Loucy (cell line): ENCODE measurements around the gene TOMT.
"Not testable (repeated sequence)": the region's sequence is repeated elsewhere in the genome, so short reads cannot be mapped to it uniquely, and the experiment has no call there.

Experiments
- H2AFZ ChIP-seq: fragments of 200-600 bp; sonication (generic); 2 replicates; pipeline ENCODE4 v1.6.0; 2016; ENCODE audit warnings: antibody characterized with exemption, mild to moderate bottlenecking, low read length, moderate library complexity
- H3F3A ChIP-seq: fragments of 200-600 bp; 2 replicates; pipeline ENCODE4 v1.6.0; 2016; ENCODE audit warnings: antibody characterized with exemption, low read depth, mild to moderate bottlenecking
- H3K27me3 ChIP-seq: fragments of 200-600 bp; sonication (generic); 2 replicates; pipeline ENCODE4 v1.6.1; 2014; ENCODE audit warnings: low read length, mild to moderate bottlenecking; ENCODE audit not compliant: insufficient read depth, poor library complexity, severe bottlenecking
- H3K36me3 ChIP-seq: fragments of 200-600 bp; sonication (generic); 2 replicates; pipeline ENCODE4 v1.6.1; 2016; ENCODE audit warnings: low read length; ENCODE audit not compliant: insufficient read depth
- H3K4me1 ChIP-seq: fragments of 200-600 bp; sonication (generic); 2 replicates; pipeline ENCODE4 v1.5.1; 2014; ENCODE audit warnings: low read length, mild to moderate bottlenecking; ENCODE audit not compliant: insufficient read depth, poor library complexity, severe bottlenecking
- H3K4me2 ChIP-seq: fragments of 200-600 bp; sonication (generic); 2 replicates; pipeline ENCODE4 v1.6.0; 2014; ENCODE audit warnings: antibody characterized with exemption, low read length, low read depth, mild to moderate bottlenecking; ENCODE audit not compliant: poor library complexity, severe bottlenecking
- H3K4me3 ChIP-seq: fragments of 200-600 bp; sonication (generic); 2 replicates; pipeline ENCODE4 v1.5.1; 2014; ENCODE audit warnings: low read length, mild to moderate bottlenecking, mixed read lengths; ENCODE audit not compliant: poor library complexity, severe bottlenecking
- H3K79me2 ChIP-seq: fragments of 200-600 bp; sonication (generic); 2 replicates; pipeline ENCODE4 v1.6.1; 2014; ENCODE audit warnings: low read length; ENCODE audit not compliant: insufficient read depth
- H3K9ac ChIP-seq: fragments of 200-600 bp; sonication (generic); 2 replicates; pipeline ENCODE4 v1.6.0; 2014; ENCODE audit warnings: mild to moderate bottlenecking, low read depth, low read length, moderate library complexity; ENCODE audit not compliant: poor library complexity, severe bottlenecking
- H3K9me2 ChIP-seq: fragments of 200-600 bp; sonication (generic); replicated peaks from 2 replicates; pipeline ENCODE4 v1.6.1; 2016; ENCODE audit warnings: low read depth, low read length, mixed read lengths
- H3K9me3 ChIP-seq: fragments of 200-600 bp; sonication (generic); 2 replicates; pipeline ENCODE4 v1.6.1; 2014; ENCODE audit warnings: mild to moderate bottlenecking, antibody characterized with exemption, low read length, low read depth; ENCODE audit not compliant: insufficient read depth
- H4K20me1 ChIP-seq: fragments of 200-600 bp; sonication (generic); 2 replicates; pipeline ENCODE4 v1.6.0; 2014; ENCODE audit warnings: antibody characterized with exemption, low read length, mild to moderate bottlenecking; ENCODE audit not compliant: insufficient read depth, poor library complexity, severe bottlenecking
- EZH2phosphoT487 ChIP-seq: fragments of 200-600 bp; IDR thresholded peaks from 2 replicates; pipeline ENCODE4 v1.6.1; 2018; ENCODE audit warnings: antibody characterized with exemption, mild to moderate bottlenecking, moderate library complexity, borderline replicate concordance
- TF ChIP-seq, protein P1 (sequence below): fragments of 200-600 bp; sonication (generic); conservative IDR thresholded peaks from 2 replicates; pipeline ENCODE4 v1.5.1; 2014; ENCODE audit warnings: mild to moderate bottlenecking, antibody characterized with exemption, low read length

TOMT gene

DNA sequence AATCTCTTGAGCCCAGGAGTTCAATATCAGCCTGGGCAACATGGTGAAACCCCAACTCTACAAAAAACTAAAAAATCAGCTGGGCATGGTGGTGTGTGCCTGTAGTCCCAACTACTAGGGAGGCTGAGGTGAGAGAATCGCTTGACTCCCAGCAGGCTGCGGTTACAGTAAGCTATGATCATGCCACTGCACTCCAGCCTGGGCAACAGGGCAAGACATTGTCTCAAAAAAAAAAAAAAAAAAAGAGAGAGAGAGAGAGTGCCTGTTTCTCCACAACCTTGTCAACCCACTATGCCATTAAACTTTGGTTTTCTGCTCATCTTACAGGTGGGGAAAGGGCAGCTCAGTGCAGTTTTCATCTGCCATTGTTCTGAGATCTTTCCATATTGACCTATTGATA is 34.9 kb downstream of the TOMT start:
- Histone ChIP-seq H3K4me3 (no peak overlapping the region), H3K9me2 (no peaks in the 10 kb centered on the region), H3K79me2 (no peaks in the 10 kb centered on the region), H4K20me1 (no peaks in the 10 kb centered on the region), H3F3A (no peaks in the 10 kb centered on the region), H3K36me3 (no peaks in the 10 kb centered on the region), H3K9me3 (no peaks in the 10 kb centered on the region), H2AFZ (no peak overlapping the region), H3K4me1 (no peaks in the 10 kb centered on the region), H3K9ac (no peak overlapping the region), H3K4me2 (no peak overlapping the region), H3K27me3 (no peaks in the 10 kb centered on the region)
- TF ChIP-seq, protein P1, sequence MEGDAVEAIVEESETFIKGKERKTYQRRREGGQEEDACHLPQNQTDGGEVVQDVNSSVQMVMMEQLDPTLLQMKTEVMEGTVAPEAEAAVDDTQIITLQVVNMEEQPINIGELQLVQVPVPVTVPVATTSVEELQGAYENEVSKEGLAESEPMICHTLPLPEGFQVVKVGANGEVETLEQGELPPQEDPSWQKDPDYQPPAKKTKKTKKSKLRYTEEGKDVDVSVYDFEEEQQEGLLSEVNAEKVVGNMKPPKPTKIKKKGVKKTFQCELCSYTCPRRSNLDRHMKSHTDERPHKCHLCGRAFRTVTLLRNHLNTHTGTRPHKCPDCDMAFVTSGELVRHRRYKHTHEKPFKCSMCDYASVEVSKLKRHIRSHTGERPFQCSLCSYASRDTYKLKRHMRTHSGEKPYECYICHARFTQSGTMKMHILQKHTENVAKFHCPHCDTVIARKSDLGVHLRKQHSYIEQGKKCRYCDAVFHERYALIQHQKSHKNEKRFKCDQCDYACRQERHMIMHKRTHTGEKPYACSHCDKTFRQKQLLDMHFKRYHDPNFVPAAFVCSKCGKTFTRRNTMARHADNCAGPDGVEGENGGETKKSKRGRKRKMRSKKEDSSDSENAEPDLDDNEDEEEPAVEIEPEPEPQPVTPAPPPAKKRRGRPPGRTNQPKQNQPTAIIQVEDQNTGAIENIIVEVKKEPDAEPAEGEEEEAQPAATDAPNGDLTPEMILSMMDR, result no peak
- no peak for TF ChIP-seq EZH2phosphoT487

DNA sequence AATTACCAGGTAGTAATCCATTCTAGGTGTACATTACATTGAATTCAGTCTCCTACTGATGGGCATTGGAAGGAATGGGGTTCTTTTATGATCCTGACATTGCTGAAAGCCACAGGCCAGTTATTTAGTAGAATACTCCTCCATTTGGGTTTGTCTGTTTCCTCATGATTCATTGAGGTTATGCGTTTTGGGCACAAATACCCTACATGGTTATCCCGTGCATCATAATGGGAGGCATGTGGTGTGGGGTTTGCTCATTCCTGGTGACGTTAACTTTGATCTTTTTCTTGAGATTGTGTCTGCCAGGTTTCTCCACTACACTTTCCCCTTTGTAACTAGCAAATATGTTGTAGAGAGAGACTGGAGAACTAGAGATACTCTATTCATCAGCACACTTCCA is 35.3 kb downstream of the TOMT start:
- no peak for TF ChIP-seq EZH2phosphoT487
- TF ChIP-seq, protein P1, result no peak
- Histone ChIP-seq H3K9me3 (no peaks in the 10 kb centered on the region), H3K27me3 (no peaks in the 10 kb centered on the region), H3K36me3 (no peaks in the 10 kb centered on the region), H3K79me2 (no peaks in the 10 kb centered on the region), H3K9ac (no peak overlapping the region), H3F3A (no peaks in the 10 kb centered on the region), H3K4me1 (no peaks in the 10 kb centered on the region), H2AFZ (no peak overlapping the region), H4K20me1 (no peaks in the 10 kb centered on the region), H3K4me3 (no peak overlapping the region), H3K4me2 (no peak overlapping the region), H3K9me2 (no peaks in the 10 kb centered on the region)

DNA sequence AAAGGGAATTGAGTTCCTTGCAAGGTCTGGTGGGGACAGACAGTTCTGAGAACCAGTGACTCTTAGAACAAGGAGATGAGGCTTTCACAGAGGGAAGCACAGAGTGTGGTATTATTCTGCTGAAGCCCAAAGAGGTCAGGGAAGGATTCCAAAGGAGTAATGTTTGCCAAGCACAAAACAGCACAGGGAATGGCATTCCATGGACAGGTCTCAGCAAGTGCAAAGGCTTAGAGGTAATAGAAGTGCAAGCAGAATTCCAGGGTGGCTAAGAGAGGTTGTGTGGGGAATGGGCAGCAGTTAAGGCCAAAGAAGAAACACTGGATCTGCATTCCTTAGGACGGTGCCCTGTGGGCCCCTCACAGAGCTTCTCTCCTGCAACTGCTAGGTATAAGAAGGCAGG is 36.4 kb downstream of the TOMT start:
- not testable (repeated sequence) for H2AFZ ChIP-seq, H3F3A ChIP-seq

DNA sequence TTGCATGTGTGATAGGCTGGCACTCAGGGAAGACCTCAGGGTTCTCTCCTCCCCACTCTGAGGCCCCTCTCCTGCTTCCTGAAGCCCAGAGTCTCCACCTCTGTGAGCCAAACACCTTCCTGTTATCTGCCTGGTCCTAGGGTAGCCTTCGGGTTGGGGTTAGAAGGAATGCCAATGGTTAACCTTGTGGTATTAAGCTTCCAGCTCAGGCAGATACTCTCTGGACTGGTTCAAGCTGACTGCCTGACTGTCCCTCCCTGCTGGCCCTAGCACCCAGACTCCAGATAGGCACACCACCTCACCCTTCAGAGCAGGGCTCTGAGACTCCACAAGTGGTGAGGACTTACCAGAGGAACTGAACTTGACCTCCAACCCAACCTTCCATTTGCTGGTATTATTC is 36.8 kb downstream of the TOMT start:
- not testable (repeated sequence) for H2AFZ ChIP-seq, H3F3A ChIP-seq

More for the DNA sequence above, 36.4 kb downstream of the TOMT start:
- H3K9me3 ChIP-seq, H3K4me2 ChIP-seq, H4K20me1 ChIP-seq, H3K9me2 ChIP-seq, H3K9ac ChIP-seq, H3K27me3 ChIP-seq, H3K79me2 ChIP-seq, H3K36me3 ChIP-seq, H3K4me1 ChIP-seq, H3K4me3 ChIP-seq: not testable (repeated sequence)

More for the DNA sequence above, 36.8 kb downstream of the TOMT start:
- not testable (repeated sequence) for H3K79me2 ChIP-seq, H4K20me1 ChIP-seq, H3K9me3 ChIP-seq, H3K4me2 ChIP-seq, H3K4me1 ChIP-seq, H3K27me3 ChIP-seq, H3K9me2 ChIP-seq, H3K36me3 ChIP-seq, H3K4me3 ChIP-seq, H3K9ac ChIP-seq
